GM12801 (cell line): ENCODE measurements around the gene ARHGAP26.

Source experiments
- TF ChIP-seq, protein P1 (sequence below): IDR thresholded peaks from one replicate; pipeline ENCODE4 v1.5.1; 2011; ENCODE audit warnings: control low read depth; ENCODE audit not compliant: insufficient read length; ENCODE audit errors: extremely low read depth

Gene ARHGAP26

GRCh38 chr5:142876817-142877216, 106.6 kb downstream of the ARHGAP26 start:
- TF ChIP-seq, protein P1, sequence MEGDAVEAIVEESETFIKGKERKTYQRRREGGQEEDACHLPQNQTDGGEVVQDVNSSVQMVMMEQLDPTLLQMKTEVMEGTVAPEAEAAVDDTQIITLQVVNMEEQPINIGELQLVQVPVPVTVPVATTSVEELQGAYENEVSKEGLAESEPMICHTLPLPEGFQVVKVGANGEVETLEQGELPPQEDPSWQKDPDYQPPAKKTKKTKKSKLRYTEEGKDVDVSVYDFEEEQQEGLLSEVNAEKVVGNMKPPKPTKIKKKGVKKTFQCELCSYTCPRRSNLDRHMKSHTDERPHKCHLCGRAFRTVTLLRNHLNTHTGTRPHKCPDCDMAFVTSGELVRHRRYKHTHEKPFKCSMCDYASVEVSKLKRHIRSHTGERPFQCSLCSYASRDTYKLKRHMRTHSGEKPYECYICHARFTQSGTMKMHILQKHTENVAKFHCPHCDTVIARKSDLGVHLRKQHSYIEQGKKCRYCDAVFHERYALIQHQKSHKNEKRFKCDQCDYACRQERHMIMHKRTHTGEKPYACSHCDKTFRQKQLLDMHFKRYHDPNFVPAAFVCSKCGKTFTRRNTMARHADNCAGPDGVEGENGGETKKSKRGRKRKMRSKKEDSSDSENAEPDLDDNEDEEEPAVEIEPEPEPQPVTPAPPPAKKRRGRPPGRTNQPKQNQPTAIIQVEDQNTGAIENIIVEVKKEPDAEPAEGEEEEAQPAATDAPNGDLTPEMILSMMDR, result no peak

DNA sequence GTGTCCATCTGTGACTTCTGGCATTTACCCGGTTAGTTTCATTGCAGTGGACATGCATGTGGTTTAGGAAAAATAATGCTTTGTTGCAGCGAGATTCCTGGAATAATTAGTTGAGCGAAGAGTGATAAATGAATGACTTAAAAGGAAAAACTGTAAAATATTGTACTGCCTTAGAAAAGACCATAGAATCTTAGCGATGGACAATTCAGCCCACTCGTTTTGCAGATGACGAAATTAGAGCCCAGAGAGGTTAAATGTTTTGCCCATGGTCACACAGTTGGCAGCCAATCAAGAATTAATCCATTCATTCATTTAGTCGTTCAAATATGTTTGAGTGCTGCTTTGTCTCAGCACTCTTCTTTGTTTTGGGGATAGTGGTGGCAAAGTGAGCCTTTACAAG, 107.9 kb downstream of the ARHGAP26 start:
- TF ChIP-seq, protein P1, result no peak

- TF ChIP-seq, protein P1, result no peak
Observed at GRCh38 chr5:142878638-142879037, 108.5 kb downstream of the ARHGAP26 start.

GRCh38 chr5:142881076-142881783, 111.1 kb downstream of the ARHGAP26 start:
- TF ChIP-seq, protein P1, result no peak

GRCh38 chr5:142881784-142882126, 111.6 kb downstream of the ARHGAP26 start:
- TF ChIP-seq, protein P1, result no peak

- TF ChIP-seq, protein P1, result no peak
Observed at GRCh38 chr5:142883025-142883424, 112.8 kb downstream of the ARHGAP26 start.

DNA sequence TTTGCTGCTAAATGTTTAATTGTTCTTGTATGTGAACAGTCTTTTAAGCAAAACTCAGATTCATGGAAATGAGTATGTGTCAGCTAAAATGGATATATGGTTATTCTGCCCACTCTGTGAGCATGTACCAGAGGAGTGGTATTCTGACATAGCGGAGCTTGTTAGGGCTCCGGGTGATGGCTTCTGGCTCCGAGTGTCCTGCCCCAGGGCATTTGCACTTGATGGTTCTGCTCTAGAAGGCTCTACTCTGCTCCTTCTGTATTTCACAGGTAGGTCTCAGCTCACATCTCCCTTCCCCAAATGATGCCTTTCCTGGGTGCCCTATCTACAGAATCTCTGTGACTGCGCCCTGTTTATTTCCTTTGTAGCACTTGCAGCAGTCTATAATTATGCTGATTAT, 113.3 kb downstream of the ARHGAP26 start:
- TF ChIP-seq, protein P1, result no peak
